HT-29 (cell line): ENCODE results near the gene AMBN. TPM values are rescaled to one million over a fixed set of nuclear protein-coding genes. Genes with fewer than 3 reads are reported as not detected.
"Not testable (repeated sequence)": the region's sequence is repeated elsewhere in the genome, so short reads cannot be mapped to it uniquely, and the experiment has no call there.

Source experiments
- DNase-seq: peaks from one replicate; pipeline ENCODE4 v3.0.0-alpha.2; 2015; ENCODE audit warnings: low spot score
- total RNA-seq: library from RNA; depleted of rRNA; stranded (reverse); fragments of >200 nt; shearing (Covaris generic); gene quantifications from 2 replicates; pipeline ENCODE4 v1.2.3, GENCODE V29; 2014

AMBN gene
- total RNA-seq, 1 experiment from 2014 or later, result not detected

GRCh38 chr4:70607334-70607853 lies 15.3 kb downstream of the AMBN start:
- no peak for DNase-seq

GRCh38 chr4:70608324-70608723 lies 16.3 kb downstream of the AMBN start:
- DNase-seq, result no peak

- DNase-seq, result no peak
Measured at GRCh38 chr4:70613306-70614183, 21.5 kb downstream of the AMBN start.

- DNase-seq, result no peak
Measured at GRCh38 chr4:70614184-70614555, 22.1 kb downstream of the AMBN start.

- no peak for DNase-seq
Measured at GRCh38 chr4:70619288-70619687, 27.2 kb downstream of the AMBN start.

- DNase-seq, result no peak
Measured at GRCh38 chr4:70619778-70620177, 27.7 kb downstream of the AMBN start.

GRCh38 chr4:70623323-70623722 lies 31.3 kb downstream of the AMBN start:
- DNase-seq, result no peak

- peak; percentile 79 for DNase-seq
Measured at GRCh38 chr4:70624226-70624793, 32.3 kb downstream of the AMBN start.

GRCh38 chr4:70627620-70628019 lies 35.6 kb downstream of the AMBN start:
- DNase-seq, result no peak

GRCh38 chr4:70628444-70628843 lies 36.4 kb downstream of the AMBN start, which contains the start of gene ENAM:
Gene ENAM (plus strand): TSS chr4:70628744. CDS start chr4:70629501, 757 bp downstream.
- no peak for DNase-seq

GRCh38 chr4:70629469-70630090 lies 37.5 kb downstream of the AMBN start:
- DNase-seq, result no peak

- no peak for DNase-seq
Measured at GRCh38 chr4:70630162-70630561, 38.1 kb downstream of the AMBN start.

GRCh38 chr4:70632028-70632427 lies 40.0 kb downstream of the AMBN start:
- peak; percentile 26 for DNase-seq

GRCh38 chr4:70634482-70634881 lies 42.4 kb downstream of the AMBN start:
- DNase-seq, result no peak

- DNase-seq, result no peak
Measured at GRCh38 chr4:70637239-70637913, 45.3 kb downstream of the AMBN start.

- no peak for DNase-seq
Measured at GRCh38 chr4:70640192-70640591, 48.1 kb downstream of the AMBN start.

- not testable (repeated sequence) for DNase-seq
Measured at GRCh38 chr4:70650741-70651140, 58.7 kb downstream of the AMBN start.

- DNase-seq, result peak; percentile 59
Measured at GRCh38 chr4:70651864-70652506, 59.9 kb downstream of the AMBN start.

GRCh38 chr4:70654605-70655011 lies 62.6 kb downstream of the AMBN start:
- no peak for DNase-seq
